NCI-H526 treated with DMSO at 0.1 percent for 48 hours (cell line): ENCODE data around the gene TMEM98.
"Not testable (repeated sequence)": the region's sequence is repeated elsewhere in the genome, so short reads cannot be mapped to it uniquely, and the experiment has no call there.

Experiments used
- DNase-seq: peaks from one replicate; lab custom pipeline; 2025; lab: John Stamatoyannopoulos, UW

Gene TMEM98

DNA sequence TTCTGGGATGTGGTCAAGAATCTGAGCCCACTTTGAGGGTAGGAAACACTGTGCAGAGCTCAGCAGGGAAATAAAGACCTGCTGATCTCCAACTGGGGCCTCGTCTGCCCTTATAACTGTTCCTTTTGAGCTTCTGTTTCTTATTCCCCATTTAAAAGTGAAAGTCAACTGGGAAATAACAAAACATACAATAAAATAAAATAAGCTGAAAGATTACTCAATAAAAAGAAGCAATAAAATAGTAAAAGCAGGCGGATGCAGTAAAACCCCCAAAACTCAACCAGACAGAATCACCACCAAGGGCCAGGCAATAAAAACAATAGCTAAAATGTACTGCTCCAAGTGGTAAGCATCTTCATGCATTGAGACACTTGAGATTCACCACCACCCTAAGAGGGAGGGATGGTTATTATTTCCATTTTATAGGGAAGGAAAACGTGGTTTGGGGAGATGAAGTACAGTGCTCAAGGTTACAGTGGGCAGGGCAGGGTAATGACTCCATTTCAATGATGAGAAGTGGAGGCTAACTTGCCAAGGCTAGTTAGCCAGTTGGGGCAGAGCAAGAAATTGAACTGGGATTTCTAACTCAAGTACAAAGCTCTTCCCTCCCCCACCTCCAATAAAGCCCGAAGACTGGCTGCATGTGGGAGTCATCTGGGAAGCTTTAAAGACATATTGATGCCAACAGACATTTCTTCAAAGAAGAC, 57.2 kb downstream of the TMEM98 start:
- no peak for DNase-seq

DNA sequence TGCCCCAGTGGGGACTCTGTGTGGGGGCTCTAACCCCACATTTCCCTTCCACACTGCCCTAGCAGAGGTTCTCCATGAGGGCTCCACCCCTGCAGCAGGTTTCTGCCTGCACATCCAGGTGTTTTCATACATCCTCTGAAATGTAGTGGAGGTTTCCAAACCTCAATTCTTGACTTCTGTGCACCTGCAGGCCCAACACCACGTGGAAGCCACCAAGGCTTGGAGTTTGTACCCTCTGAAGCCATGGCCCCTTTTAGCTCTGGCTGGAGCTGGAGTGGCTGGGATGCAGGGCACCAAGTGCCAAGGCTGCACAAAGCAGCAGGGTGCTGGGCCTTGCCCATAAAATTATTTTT, 59.5 kb downstream of the TMEM98 start:
- DNase-seq, result not testable (repeated sequence)

DNA sequence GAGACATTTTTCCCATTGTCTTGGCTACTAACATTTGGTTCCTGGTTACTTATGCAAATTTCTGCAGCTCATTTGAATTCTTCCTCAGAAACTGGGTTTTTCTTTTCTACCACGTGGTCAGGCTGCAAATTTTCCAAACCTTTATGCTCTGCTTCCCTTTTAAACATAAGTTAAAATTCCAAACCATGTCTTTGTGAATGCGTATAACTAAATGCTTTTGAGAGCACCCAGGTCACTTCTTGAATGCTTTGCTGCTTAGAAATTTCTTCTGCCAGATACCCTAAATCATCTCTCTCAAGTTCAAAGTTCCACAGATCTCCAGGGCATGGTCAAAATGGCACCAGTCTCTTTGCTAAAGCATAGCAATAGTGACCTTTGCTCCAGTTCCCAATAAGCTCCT, 59.9 kb downstream of the TMEM98 start:
- not testable (repeated sequence) for DNase-seq

DNA sequence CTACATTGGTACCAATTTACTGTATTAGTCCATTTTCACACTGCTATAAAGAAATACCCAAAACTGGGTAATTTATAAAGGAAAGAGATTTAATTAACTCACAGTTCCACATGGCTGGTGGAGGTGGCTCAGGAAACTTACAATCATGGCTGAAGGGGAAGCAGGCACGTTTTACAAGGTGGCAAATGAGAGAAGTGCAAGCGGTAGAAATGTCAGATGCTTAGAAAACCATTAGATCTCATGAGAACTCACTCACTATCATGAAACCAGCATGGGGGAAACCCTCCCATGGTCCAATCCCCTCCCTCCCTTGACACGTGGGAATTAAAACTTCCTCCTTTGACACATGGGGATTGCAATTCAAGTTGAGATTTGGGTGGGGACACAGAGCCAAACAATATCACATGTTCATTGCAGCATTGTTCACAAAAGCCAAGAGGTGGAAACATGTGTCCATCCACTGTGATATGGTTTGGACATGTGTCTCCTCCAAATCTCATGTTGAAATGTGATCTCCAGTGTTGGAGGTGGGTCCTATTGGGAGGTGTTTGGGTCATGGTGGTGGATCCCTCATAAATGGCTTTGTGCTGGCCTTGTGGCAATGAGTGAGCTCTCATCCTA, 60.6 kb downstream of the TMEM98 start:
- no peak for DNase-seq

GRCh38 chr17:32992321-32993033, 64.5 kb downstream of the TMEM98 start:
- DNase-seq, result no peak

DNA sequence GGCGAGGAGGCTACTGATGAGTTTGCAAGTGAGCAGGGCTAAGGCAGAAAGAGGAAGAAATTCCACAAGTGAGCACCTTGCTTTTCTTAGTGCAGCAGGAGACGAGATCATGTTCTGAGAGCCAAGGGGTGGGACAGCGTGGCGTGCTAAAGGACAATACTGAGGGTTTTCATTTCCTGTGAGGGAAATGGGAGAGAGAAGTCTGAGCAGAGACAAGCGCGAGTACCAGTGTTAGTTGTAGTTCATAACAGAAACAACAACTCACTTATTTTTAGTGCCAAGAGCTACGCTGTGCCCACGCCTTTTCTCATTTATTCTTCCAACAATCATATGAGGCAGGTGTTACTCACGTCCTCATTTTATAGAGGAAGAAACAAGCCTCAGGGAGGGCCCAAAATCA, 66.0 kb downstream of the TMEM98 start:
- no peak for DNase-seq
